Measurements from ENCODE around the gene ZNF414. TPM values are rescaled to one million over a fixed set of nuclear protein-coding genes. Genes with fewer than 3 reads are reported as not detected.

Gene ZNF414
- total and polyA plus RNA-seq, 2 donors from 2014 or later: 20.4 to 29.6 TPM

DNA sequence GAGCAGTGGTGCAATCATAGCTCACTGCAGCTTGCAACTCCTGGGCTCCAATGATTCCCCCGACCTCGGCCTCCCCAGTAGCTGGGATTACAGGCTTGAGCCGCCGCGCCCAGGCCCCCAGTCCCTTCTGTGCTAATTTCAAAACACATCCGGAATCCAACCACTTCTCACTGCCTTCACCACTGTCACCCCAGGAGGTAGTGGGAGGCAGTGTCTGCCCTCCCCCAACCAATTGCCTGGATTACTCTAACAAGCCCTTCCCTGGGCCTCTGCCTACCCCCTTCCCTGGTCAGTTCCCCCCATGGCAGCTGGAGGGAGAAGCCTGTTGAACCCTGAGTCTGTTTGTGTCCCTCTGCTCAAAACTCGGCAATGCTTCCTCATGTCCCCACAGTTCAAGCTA, 13.8 kb downstream of the ZNF414 start:
- FAIRE-seq (no peak), DNase-seq (no peak)
- Histone ChIP-seq H3K9me3 (ENCODE audit: control insufficient read depth in 2 of 3, insufficient read depth in 1 of 3, low read length in 3 of 3) (no peaks in the 10 kb centered on the region), H3K27me3 (ENCODE audit: control insufficient read depth, insufficient read depth, low read length) (no peaks in the 10 kb centered on the region), H3K27ac (ENCODE audit: low read depth in 2 of 2, low read length in 2 of 2) (no peak overlapping the region), H3K9ac (ENCODE audit: low read length in 3 of 3) (no peak overlapping the region), H3K36me3 (ENCODE audit: control insufficient read depth in 2 of 3, insufficient read depth in 3 of 3, low read length in 3 of 3) (no peaks in the 10 kb centered on the region), H3K4me1 (ENCODE audit: control insufficient read depth in 2 of 3, insufficient read depth in 2 of 3, low read depth in 1 of 3, low read length in 3 of 3) (no peaks in the 10 kb centered on the region), H3K4me3 (ENCODE audit: low read length in 3 of 3) (no peak overlapping the region)
- intact Hi-C loops (cut with DNase I): loop anchor here (10.0 kb wide), 1 partner anchor 85 kb away; the partner anchor contains the start of gene MARCHF2
- TF ChIP-seq, protein P1, sequence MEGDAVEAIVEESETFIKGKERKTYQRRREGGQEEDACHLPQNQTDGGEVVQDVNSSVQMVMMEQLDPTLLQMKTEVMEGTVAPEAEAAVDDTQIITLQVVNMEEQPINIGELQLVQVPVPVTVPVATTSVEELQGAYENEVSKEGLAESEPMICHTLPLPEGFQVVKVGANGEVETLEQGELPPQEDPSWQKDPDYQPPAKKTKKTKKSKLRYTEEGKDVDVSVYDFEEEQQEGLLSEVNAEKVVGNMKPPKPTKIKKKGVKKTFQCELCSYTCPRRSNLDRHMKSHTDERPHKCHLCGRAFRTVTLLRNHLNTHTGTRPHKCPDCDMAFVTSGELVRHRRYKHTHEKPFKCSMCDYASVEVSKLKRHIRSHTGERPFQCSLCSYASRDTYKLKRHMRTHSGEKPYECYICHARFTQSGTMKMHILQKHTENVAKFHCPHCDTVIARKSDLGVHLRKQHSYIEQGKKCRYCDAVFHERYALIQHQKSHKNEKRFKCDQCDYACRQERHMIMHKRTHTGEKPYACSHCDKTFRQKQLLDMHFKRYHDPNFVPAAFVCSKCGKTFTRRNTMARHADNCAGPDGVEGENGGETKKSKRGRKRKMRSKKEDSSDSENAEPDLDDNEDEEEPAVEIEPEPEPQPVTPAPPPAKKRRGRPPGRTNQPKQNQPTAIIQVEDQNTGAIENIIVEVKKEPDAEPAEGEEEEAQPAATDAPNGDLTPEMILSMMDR (IDR thresholded peaks at IDR 0.05; ENCODE audit: borderline replicate concordance, extremely low read depth, insufficient read depth): no peak

DNA sequence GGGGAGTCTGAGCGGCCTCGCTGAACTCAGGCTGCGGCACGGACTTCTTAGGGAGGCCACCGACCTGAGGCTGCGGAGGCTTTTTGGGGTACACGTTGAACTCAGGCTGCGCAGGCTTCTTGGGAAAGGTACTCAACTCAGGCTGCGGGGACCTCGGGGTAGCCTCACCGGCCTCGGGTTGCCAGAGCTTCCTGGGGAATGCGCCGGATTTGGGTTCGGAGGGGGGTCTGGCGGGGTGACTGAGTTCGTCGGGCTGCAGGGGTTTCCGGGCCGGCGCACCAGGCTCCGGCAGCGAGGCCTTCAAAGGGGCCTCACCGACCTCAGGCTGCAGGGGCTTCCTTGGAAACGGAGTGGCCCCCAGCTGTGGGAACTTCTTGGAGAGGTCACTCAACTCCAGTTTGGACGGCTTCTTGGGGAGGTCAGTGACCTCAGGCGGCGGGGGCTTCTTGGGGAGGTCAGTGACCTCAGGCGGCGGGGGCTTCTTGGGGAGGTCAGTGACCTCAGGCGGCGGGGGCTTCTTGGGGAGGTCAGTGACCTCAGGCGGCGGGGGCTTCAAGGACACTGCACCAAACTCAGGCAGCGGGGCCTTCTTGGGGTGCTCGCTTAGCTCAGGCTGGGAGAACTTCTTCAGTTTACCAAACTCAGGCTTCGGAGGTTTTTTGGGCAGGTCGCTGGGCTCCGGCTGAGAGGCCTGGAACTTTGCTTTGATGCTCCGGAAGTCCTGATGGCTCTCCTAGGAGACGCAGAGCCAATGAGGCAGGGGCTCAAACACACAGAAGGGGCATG, 14.7 kb downstream of the ZNF414 start:
- no peaks in the 10 kb centered on the region for H3K36me3 ChIP-seq (ENCODE audit: control insufficient read depth in 2 of 3, insufficient read depth in 3 of 3, low read length in 3 of 3)
- H3K4me1 ChIP-seq (ENCODE audit: control insufficient read depth in 2 of 3, insufficient read depth in 2 of 3, low read depth in 1 of 3, low read length in 3 of 3): no peaks in the 10 kb centered on the region
- no peaks in the 10 kb centered on the region for H3K27me3 ChIP-seq (ENCODE audit: control insufficient read depth, insufficient read depth, low read length)
- no peak overlapping the region for H3K9ac ChIP-seq (ENCODE audit: low read length in 3 of 3)
- FAIRE-seq: no peak
- H3K27ac ChIP-seq (ENCODE audit: low read depth in 2 of 2, low read length in 2 of 2): no peak overlapping the region
- H3K4me3 ChIP-seq (ENCODE audit: low read length in 3 of 3): no peak overlapping the region
- no peaks in the 10 kb centered on the region for H3K9me3 ChIP-seq (ENCODE audit: control insufficient read depth in 2 of 3, insufficient read depth in 1 of 3, low read length in 3 of 3)
- intact Hi-C loops (cut with DNase I): no loop called here
- TF ChIP-seq, protein P1 (IDR thresholded peaks at IDR 0.05; ENCODE audit: borderline replicate concordance, extremely low read depth, insufficient read depth): no peak
- no peak for DNase-seq

DNA sequence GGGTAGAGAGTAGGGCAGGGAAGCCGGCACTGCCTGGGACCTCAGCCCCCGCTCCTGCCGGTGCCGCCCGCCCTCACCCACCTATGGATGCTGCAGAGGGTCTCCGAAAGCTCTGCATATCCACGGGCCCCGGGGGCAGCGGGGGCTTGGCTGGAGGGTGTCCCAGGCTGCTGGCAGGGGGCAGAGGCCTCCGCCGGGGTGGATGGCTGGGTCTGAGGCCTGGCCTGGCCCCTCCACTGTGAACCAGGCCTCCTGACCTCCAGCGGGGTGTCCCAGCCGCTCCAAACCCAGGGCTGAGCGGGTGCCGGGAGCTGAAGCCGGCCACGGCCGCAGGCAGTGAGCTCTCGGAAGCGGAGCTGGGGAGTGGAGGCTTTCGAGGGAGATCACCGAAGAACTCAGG, 15.7 kb downstream of the ZNF414 start:
- intact Hi-C loops (cut with DNase I): no loop called here
- Histone ChIP-seq H3K9ac (ENCODE audit: low read length in 3 of 3) (no peak overlapping the region), H3K4me3 (ENCODE audit: low read length in 3 of 3) (no peak overlapping the region), H3K27me3 (ENCODE audit: control insufficient read depth, insufficient read depth, low read length) (no peaks in the 10 kb centered on the region), H3K27ac (ENCODE audit: low read depth in 2 of 2, low read length in 2 of 2) (no peak overlapping the region), H3K36me3 (ENCODE audit: control insufficient read depth in 2 of 3, insufficient read depth in 3 of 3, low read length in 3 of 3) (no peaks in the 10 kb centered on the region), H3K9me3 (ENCODE audit: control insufficient read depth in 2 of 3, insufficient read depth in 1 of 3, low read length in 3 of 3) (no peaks in the 10 kb centered on the region), H3K4me1 (ENCODE audit: control insufficient read depth in 2 of 3, insufficient read depth in 2 of 3, low read depth in 1 of 3, low read length in 3 of 3) (no peaks in the 10 kb centered on the region)
- TF ChIP-seq, protein P1 (IDR thresholded peaks at IDR 0.05; ENCODE audit: borderline replicate concordance, extremely low read depth, insufficient read depth): no peak
- DNase-seq: no peak
- FAIRE-seq: no peak
